Measurements from ENCODE around the gene APOC4.

Gene APOC4

DNA sequence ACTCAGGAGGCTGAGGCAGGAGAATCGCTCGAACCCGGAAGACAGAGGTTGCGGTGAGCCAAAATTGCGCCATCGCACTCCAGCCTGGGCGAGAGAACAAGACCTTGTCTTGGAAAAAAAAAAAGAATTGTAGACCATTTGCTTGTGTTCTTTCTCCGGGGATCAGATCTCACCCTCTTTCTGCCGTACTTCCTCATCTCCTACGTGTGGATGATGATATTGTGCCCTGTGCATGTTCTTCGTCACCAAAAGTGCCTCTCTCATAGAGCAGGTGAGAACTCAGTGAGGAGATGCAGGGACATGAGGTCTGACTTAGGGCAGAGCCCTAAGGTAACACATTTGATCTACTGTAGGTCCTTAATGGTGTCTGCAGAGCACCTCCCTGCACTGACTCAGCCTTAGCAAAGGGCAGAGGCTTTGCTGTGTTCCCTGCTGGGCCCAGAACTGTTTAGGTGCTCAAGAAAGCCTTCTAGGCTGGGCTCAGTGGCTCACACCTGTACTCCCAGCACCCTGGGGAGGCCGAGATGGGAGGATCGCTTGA lies 5.1 kb downstream of the APOC4 start:
- no peak for TF ChIP-seq FOXM1 (IDR thresholded peaks at IDR 0.05; ENCODE audit: borderline replicate concordance)
- no peak for TF ChIP-seq SP1 (IDR thresholded peaks at IDR 0.05)
- TF ChIP-seq SUZ12 (IDR thresholded peaks at IDR 0.05) = no peak
- no peak for TF ChIP-seq ELF4 (IDR thresholded peaks at IDR 0.05)
- POLR2A ChIA-PET = no interaction called here
- no peak for DNase-seq (ENCODE audit: extremely low spot score)
- CTCF ChIA-PET = no interaction called here

DNA sequence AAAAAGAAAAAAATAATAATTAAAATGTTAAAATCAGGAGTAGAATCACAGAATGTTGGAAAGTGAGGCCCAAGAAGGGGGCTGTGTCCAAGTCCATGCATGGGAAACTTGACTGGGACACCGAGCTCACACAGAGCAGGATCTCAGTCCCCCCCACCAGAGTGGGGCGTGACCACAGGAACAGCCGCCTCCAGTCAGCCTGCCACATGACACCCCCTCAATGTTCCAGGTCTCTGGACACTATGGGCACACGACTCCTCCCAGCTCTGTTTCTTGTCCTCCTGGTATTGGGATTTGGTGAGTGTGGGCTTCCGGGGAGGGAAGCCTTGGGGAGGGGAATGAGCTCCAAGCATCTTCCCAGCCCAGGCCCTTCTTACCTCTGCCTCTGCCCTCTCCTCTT lies 6.2 kb downstream of the APOC4 start:
- POLR2A ChIA-PET = no interaction called here
- CTCF ChIA-PET = interaction anchor here (1.7 kb wide), 1 partner anchor 45 kb away, joined by 6 read pairs; no protein-coding TSS in a partner anchor
- TF ChIP-seq, protein P1, sequence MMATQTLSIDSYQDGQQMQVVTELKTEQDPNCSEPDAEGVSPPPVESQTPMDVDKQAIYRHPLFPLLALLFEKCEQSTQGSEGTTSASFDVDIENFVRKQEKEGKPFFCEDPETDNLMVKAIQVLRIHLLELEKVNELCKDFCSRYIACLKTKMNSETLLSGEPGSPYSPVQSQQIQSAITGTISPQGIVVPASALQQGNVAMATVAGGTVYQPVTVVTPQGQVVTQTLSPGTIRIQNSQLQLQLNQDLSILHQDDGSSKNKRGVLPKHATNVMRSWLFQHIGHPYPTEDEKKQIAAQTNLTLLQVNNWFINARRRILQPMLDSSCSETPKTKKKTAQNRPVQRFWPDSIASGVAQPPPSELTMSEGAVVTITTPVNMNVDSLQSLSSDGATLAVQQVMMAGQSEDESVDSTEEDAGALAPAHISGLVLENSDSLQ (IDR thresholded peaks at IDR 0.05) = no peak
- no peak for TF ChIP-seq LEF1 (IDR thresholded peaks at IDR 0.05; ENCODE audit: borderline replicate concordance)
- no peak for TF ChIP-seq NFRKB (IDR thresholded peaks at IDR 0.05)
- TF ChIP-seq TARDBP (IDR thresholded peaks at IDR 0.05) = no peak
- TF ChIP-seq L3MBTL2 (conservative IDR thresholded peaks at IDR 0.05) = no peak
- no peak for TF ChIP-seq ELF4 (IDR thresholded peaks at IDR 0.05)
- TF ChIP-seq ZNF384 (IDR thresholded peaks at IDR 0.05) = no peak
- no peak for TF ChIP-seq FOXM1 (IDR thresholded peaks at IDR 0.05; ENCODE audit: borderline replicate concordance)
- no peak for TF ChIP-seq CTBP1 (IDR thresholded peaks at IDR 0.05; ENCODE audit: borderline replicate concordance)
- TF ChIP-seq SP1 (IDR thresholded peaks at IDR 0.05) = no peak
- no peak for TF ChIP-seq SUZ12 (IDR thresholded peaks at IDR 0.05)
- no peak for TF ChIP-seq FOXA1 (IDR thresholded peaks at IDR 0.05)
- TF ChIP-seq HDGF (IDR thresholded peaks at IDR 0.05; ENCODE audit: borderline replicate concordance) = no peak
- no peak for TF ChIP-seq FOXK2 (IDR thresholded peaks at IDR 0.05)
- TF ChIP-seq BHLHE40 (IDR thresholded peaks at IDR 0.05; ENCODE audit: borderline replicate concordance) = no peak
- TF ChIP-seq ARNT (IDR thresholded peaks at IDR 0.05) = no peak
- no peak for DNase-seq (ENCODE audit: extremely low spot score)

DNA sequence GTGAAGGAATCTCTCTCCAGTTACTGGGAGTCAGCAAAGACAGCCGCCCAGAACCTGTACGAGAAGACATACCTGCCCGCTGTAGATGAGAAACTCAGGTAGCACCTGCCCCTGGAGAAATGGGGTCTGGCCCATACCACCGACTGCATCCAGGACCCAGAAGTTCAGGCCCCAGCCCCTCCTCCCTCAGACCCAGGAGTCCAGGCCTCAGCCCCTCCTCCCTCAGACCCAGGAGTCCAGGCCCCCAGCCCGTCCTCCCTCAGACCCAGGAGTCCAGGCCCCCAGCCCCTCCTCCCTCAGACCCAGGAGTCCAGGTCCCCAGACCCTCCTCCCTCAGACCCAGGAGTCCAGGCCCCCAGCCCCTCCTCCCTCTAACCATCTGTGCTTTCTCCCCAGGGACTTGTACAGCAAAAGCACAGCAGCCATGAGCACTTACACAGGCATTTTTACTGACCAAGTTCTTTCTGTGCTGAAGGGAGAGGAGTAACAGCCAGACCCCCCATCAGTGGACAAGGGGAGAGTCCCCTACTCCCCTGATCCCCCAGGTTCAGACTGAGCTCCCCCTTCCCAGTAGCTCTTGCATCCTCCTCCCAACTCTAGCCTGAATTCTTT lies 6.8 kb downstream of the APOC4 start:
- ChIA-PET POLR2A (no interaction called here), CTCF (interaction anchor here (1.7 kb wide), 1 partner anchor 45 kb away, joined by 6 read pairs; no protein-coding TSS in a partner anchor)
- no peak for DNase-seq (ENCODE audit: extremely low spot score)
- TF ChIP-seq, protein P1 (IDR thresholded peaks at IDR 0.05) = no peak
- no peak for TF ChIP-seq LEF1 (IDR thresholded peaks at IDR 0.05; ENCODE audit: borderline replicate concordance)
- TF ChIP-seq BHLHE40 (IDR thresholded peaks at IDR 0.05; ENCODE audit: borderline replicate concordance) = no peak
- TF ChIP-seq SP1 (IDR thresholded peaks at IDR 0.05) = no peak
- TF ChIP-seq ARNT (IDR thresholded peaks at IDR 0.05) = no peak
- TF ChIP-seq L3MBTL2 (conservative IDR thresholded peaks at IDR 0.05) = no peak
- TF ChIP-seq TARDBP (IDR thresholded peaks at IDR 0.05) = no peak
- no peak for TF ChIP-seq CTBP1 (IDR thresholded peaks at IDR 0.05; ENCODE audit: borderline replicate concordance)
- no peak for TF ChIP-seq ZNF384 (IDR thresholded peaks at IDR 0.05)
- no peak for TF ChIP-seq FOXK2 (IDR thresholded peaks at IDR 0.05)
- no peak for TF ChIP-seq SUZ12 (IDR thresholded peaks at IDR 0.05)
- TF ChIP-seq HDGF (IDR thresholded peaks at IDR 0.05; ENCODE audit: borderline replicate concordance) = no peak
- TF ChIP-seq FOXM1 (IDR thresholded peaks at IDR 0.05; ENCODE audit: borderline replicate concordance) = no peak
- no peak for TF ChIP-seq NFRKB (IDR thresholded peaks at IDR 0.05)
- TF ChIP-seq FOXA1 (IDR thresholded peaks at IDR 0.05) = no peak
- TF ChIP-seq ELF4 (IDR thresholded peaks at IDR 0.05) = no peak

DNA sequence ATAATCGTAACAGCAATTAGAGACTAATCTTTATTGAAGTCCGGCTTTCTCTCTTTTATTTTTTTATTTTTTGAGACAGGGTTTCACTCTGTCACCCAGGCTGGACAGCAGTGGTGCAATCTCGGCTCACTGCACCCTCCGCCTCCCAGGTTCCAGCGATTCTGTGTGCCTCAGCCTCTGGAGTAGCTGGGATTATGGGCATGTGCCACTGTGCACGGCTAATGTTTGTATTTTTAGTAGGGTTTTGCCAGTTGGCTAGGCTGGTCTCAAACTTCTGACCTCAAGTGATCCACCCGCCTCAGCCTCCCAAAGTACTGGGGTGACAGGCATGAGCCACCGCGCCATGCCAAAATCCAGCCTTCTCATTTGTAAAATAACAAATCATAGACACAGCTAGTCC lies 7.5 kb downstream of the APOC4 start:
- CTCF ChIA-PET = interaction anchor here (1.7 kb wide), 1 partner anchor 46 kb away, joined by 6 read pairs; no protein-coding TSS in a partner anchor
- POLR2A ChIA-PET = interaction anchor here (1.3 kb wide), 1 partner anchor 41 kb away, joined by 3 read pairs; no protein-coding TSS in a partner anchor
- TF ChIP-seq, protein P1 (IDR thresholded peaks at IDR 0.05) = no peak
- no peak for TF ChIP-seq FOXK2 (IDR thresholded peaks at IDR 0.05)
- TF ChIP-seq FOXA1 (IDR thresholded peaks at IDR 0.05) = no peak
- TF ChIP-seq LEF1 (IDR thresholded peaks at IDR 0.05; ENCODE audit: borderline replicate concordance) = no peak
- TF ChIP-seq L3MBTL2 (conservative IDR thresholded peaks at IDR 0.05) = no peak
- no peak for TF ChIP-seq NFRKB (IDR thresholded peaks at IDR 0.05)
- no peak for TF ChIP-seq SP1 (IDR thresholded peaks at IDR 0.05)
- no peak for TF ChIP-seq TARDBP (IDR thresholded peaks at IDR 0.05)
- TF ChIP-seq CTBP1 (IDR thresholded peaks at IDR 0.05; ENCODE audit: borderline replicate concordance) = no peak
- no peak for TF ChIP-seq HDGF (IDR thresholded peaks at IDR 0.05; ENCODE audit: borderline replicate concordance)
- TF ChIP-seq FOXM1 (IDR thresholded peaks at IDR 0.05; ENCODE audit: borderline replicate concordance) = no peak
- no peak for DNase-seq (ENCODE audit: extremely low spot score)

DNA sequence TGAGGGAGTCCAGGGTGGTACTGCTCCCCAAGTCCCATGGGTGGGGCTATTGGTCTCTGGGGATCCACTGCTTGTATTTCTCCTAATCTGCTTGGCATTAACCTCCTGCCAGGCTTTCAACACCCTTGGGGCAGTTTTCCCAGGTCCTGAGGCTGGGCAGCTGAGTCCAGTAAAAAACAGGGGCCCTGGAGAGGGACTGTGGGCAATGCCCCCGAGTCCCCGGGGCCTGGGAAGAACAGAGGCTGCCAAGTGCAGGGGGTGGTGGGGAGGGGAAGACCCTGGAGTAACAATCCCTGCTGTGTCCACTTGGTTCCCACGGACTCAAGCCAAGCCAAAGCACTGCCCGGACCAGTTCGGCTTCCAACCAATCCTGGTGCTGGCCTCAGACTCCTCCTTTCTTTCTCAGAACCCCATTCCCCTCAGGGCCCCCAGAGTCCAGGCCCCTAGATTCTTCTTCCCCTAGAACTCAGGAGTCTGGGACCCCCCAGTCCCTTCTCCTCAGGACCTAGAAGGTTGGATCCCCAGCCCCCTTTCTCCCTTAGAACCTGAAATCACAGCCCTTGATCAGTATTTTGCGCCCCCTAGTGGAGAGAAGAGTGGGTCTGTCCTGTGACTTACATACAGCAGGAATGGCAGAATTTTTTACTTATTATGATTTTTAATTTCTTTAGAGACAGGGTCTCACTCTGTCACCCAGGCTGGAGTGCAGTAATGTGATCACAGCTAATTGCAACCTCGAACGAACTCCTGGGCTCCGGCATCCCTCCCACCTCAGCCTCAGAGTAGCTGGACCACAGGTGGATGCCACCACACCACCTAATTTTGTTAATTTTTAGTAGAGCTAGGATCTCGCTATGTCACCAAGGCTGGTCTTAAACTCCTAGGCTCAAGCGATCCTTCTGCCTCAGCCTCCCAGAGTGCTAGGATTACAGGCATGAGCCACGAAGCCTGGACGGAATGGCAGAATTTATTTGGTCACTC lies 9.4 kb downstream of the APOC4 start:
- ChIA-PET CTCF (interaction anchor here (0.7 to 1.4 kb wide), 5 partner anchors 35 to 48 kb away, joined by 3 to 6 read pairs (median 3); partner anchors contain the start of gene APOE), POLR2A (interaction anchor here (1.3 kb wide), 1 partner anchor 46 kb away, joined by 4 read pairs; the partner anchor contains the start of gene APOE)
- DNase-seq (ENCODE audit: extremely low spot score) = peak; percentile 74
- TF ChIP-seq ZNF384 (IDR thresholded peaks at IDR 0.05) (no peak), CTBP1 (IDR thresholded peaks at IDR 0.05; ENCODE audit: borderline replicate concordance) (no peak), ELF4 (IDR thresholded peaks at IDR 0.05) (no peak), NFRKB (IDR thresholded peaks at IDR 0.05) (no peak), FOXA1 (IDR thresholded peaks at IDR 0.05) (no peak)

All from HEK293T (cell line).